ENCODE data around the gene ZDHHC3. TPM values are rescaled to one million over a fixed set of nuclear protein-coding genes. Genes with fewer than 3 reads are reported as not detected.
"Not testable (repeated sequence)": the region's sequence is repeated elsewhere in the genome, so short reads cannot be mapped to it uniquely, and the experiment has no call there.

ZDHHC3 gene
- total RNA-seq, 3 donors from 2014 or later = 33.6 to 44.5 (median 34.6) TPM

GRCh38 chr3:44988073-44988472, 12.1 kb upstream of the ZDHHC3 start:
- no peaks in the 10 kb centered on the region for H3K9me3 Mint-ChIP-seq
- DNase-seq (no peak), ATAC-seq (peak in 1 of 2 donors; percentile 48)
- peaks cover 28% of the 10 kb centered on the region for H3K36me3 Mint-ChIP-seq (ENCODE audit: insufficient read depth)
- peaks cover 60% of the 10 kb centered on the region for H3K4me1 Mint-ChIP-seq (ENCODE audit: low read depth)
- H3K27me3 Mint-ChIP-seq (ENCODE audit: low read depth) = no peaks in the 10 kb centered on the region
- H3K4me3 Mint-ChIP-seq = no peak overlapping the region

GRCh38 chr3:44987332-44987731, 11.4 kb upstream of the ZDHHC3 start:
- Mint-ChIP-seq H3K36me3 (ENCODE audit: insufficient read depth) (peaks cover 21% of the 10 kb centered on the region), H3K4me3 (no peak overlapping the region), H3K4me1 (ENCODE audit: low read depth) (peaks cover 60% of the 10 kb centered on the region), H3K27me3 (ENCODE audit: low read depth) (no peaks in the 10 kb centered on the region), H3K9me3 (no peaks in the 10 kb centered on the region)
- DNase-seq = no peak
- no peak for ATAC-seq

GRCh38 chr3:44986330-44986729, 10.4 kb upstream of the ZDHHC3 start:
- DNase-seq; H3K9me3 Mint-ChIP-seq; H3K4me3 Mint-ChIP-seq; H3K27me3 Mint-ChIP-seq (ENCODE audit: low read depth); ATAC-seq: not testable (repeated sequence)
- Mint-ChIP-seq H3K36me3 (ENCODE audit: insufficient read depth) (peaks cover 16% of the 10 kb centered on the region), H3K4me1 (ENCODE audit: low read depth) (peaks cover 63% of the 10 kb centered on the region)

GRCh38 chr3:44984335-44984734, 8.4 kb upstream of the ZDHHC3 start:
- no peaks in the 10 kb centered on the region for H3K27me3 Mint-ChIP-seq (ENCODE audit: low read depth)
- DNase-seq (no peak), ATAC-seq (no peak)
- peaks cover 70% of the 10 kb centered on the region for H3K4me1 Mint-ChIP-seq (ENCODE audit: low read depth)
- H3K36me3 Mint-ChIP-seq (ENCODE audit: insufficient read depth) = peaks cover 10% of the 10 kb centered on the region
- H3K4me3 Mint-ChIP-seq = no peak overlapping the region
- H3K9me3 Mint-ChIP-seq = no peaks in the 10 kb centered on the region

- Mint-ChIP-seq H3K36me3 (ENCODE audit: insufficient read depth) (peaks cover 4% of the 10 kb centered on the region), H3K9me3 (no peaks in the 10 kb centered on the region), H3K4me3 (no peak overlapping the region), H3K27me3 (ENCODE audit: low read depth) (no peaks in the 10 kb centered on the region), H3K4me1 (ENCODE audit: low read depth) (peaks cover 73% of the 10 kb centered on the region)
- no peak for DNase-seq
- ATAC-seq = no peak
These were observed 7.5 kb upstream of the ZDHHC3 start for GRCh38 chr3:44983484-44983941.

GRCh38 chr3:44982817-44983216, 6.8 kb upstream of the ZDHHC3 start:
- DNase-seq = no peak
- Mint-ChIP-seq H3K4me1 (ENCODE audit: low read depth) (peaks cover 74% of the 10 kb centered on the region), H3K9me3 (no peaks in the 10 kb centered on the region), H3K4me3 (no peak overlapping the region), H3K27me3 (ENCODE audit: low read depth) (no peaks in the 10 kb centered on the region), H3K36me3 (ENCODE audit: insufficient read depth) (peaks cover 5% of the 10 kb centered on the region)
- no peak for ATAC-seq

GRCh38 chr3:44981751-44982150, 5.8 kb upstream of the ZDHHC3 start:
- H3K36me3 Mint-ChIP-seq (ENCODE audit: insufficient read depth) = peaks cover 5% of the 10 kb centered on the region
- peak overlapping the region; percentile 17 for H3K4me3 Mint-ChIP-seq
- no peak for DNase-seq
- peaks cover 76% of the 10 kb centered on the region for H3K4me1 Mint-ChIP-seq (ENCODE audit: low read depth)
- no peaks in the 10 kb centered on the region for H3K27me3 Mint-ChIP-seq (ENCODE audit: low read depth)
- peak; percentile 55 to 57 for ATAC-seq
- no peaks in the 10 kb centered on the region for H3K9me3 Mint-ChIP-seq

- DNase-seq = no peak
- peak in 1 of 2 donors; percentile 31 for ATAC-seq
- H3K9me3 Mint-ChIP-seq = no peaks in the 10 kb centered on the region
- H3K36me3 Mint-ChIP-seq (ENCODE audit: insufficient read depth) = peaks cover 5% of the 10 kb centered on the region
- H3K27me3 Mint-ChIP-seq (ENCODE audit: low read depth) = no peaks in the 10 kb centered on the region
- H3K4me3 Mint-ChIP-seq = no peak overlapping the region
- H3K4me1 Mint-ChIP-seq (ENCODE audit: low read depth) = peaks cover 78% of the 10 kb centered on the region
These were observed 5.2 kb upstream of the ZDHHC3 start for GRCh38 chr3:44981220-44981619.

- H3K4me1 Mint-ChIP-seq (ENCODE audit: low read depth) = peaks cover 54% of the 10 kb centered on the region
- ATAC-seq = no peak
- no peaks in the 10 kb centered on the region for H3K9me3 Mint-ChIP-seq
- H3K4me3 Mint-ChIP-seq = peak overlapping the region; percentile 98
- H3K27me3 Mint-ChIP-seq (ENCODE audit: low read depth) = no peaks in the 10 kb centered on the region
- peaks cover 5% of the 10 kb centered on the region for H3K36me3 Mint-ChIP-seq (ENCODE audit: insufficient read depth)
- no peak for DNase-seq
These were observed 1.6 kb downstream of the ZDHHC3 start for GRCh38 chr3:44974416-44974815.

- no peak for DNase-seq
- no peak overlapping the region for H3K4me3 Mint-ChIP-seq
- H3K27me3 Mint-ChIP-seq (ENCODE audit: low read depth) = no peaks in the 10 kb centered on the region
- no peaks in the 10 kb centered on the region for H3K9me3 Mint-ChIP-seq
- ATAC-seq = no peak
- H3K4me1 Mint-ChIP-seq (ENCODE audit: low read depth) = peaks cover 61% of the 10 kb centered on the region
- peaks cover 5% of the 10 kb centered on the region for H3K36me3 Mint-ChIP-seq (ENCODE audit: insufficient read depth)
These were observed 5.0 kb downstream of the ZDHHC3 start for GRCh38 chr3:44970926-44971490.

GRCh38 chr3:44969828-44970179, 6.2 kb downstream of the ZDHHC3 start:
- Mint-ChIP-seq H3K4me1 (ENCODE audit: low read depth) (peaks cover 58% of the 10 kb centered on the region), H3K4me3 (no peak overlapping the region), H3K27me3 (ENCODE audit: low read depth) (no peaks in the 10 kb centered on the region), H3K9me3 (no peaks in the 10 kb centered on the region), H3K36me3 (ENCODE audit: insufficient read depth) (peaks cover 5% of the 10 kb centered on the region)
- DNase-seq = no peak
- no peak for ATAC-seq

GRCh38 chr3:44969154-44969827, 6.7 kb downstream of the ZDHHC3 start:
- DNase-seq (no peak), ATAC-seq (no peak)
- Mint-ChIP-seq H3K4me3 (no peak overlapping the region), H3K27me3 (ENCODE audit: low read depth) (no peaks in the 10 kb centered on the region), H3K36me3 (ENCODE audit: insufficient read depth) (peaks cover 6% of the 10 kb centered on the region), H3K9me3 (no peaks in the 10 kb centered on the region), H3K4me1 (ENCODE audit: low read depth) (peaks cover 54% of the 10 kb centered on the region)

GRCh38 chr3:44968447-44968858, 7.5 kb downstream of the ZDHHC3 start:
- no peak for DNase-seq
- Mint-ChIP-seq H3K4me3 (no peak overlapping the region), H3K36me3 (ENCODE audit: insufficient read depth) (peaks cover 8% of the 10 kb centered on the region), H3K27me3 (ENCODE audit: low read depth) (no peaks in the 10 kb centered on the region), H3K4me1 (ENCODE audit: low read depth) (peaks cover 61% of the 10 kb centered on the region), H3K9me3 (no peaks in the 10 kb centered on the region)
- no peak for ATAC-seq

GRCh38 chr3:44966795-44967278, 9.1 kb downstream of the ZDHHC3 start:
- no peak for ATAC-seq
- no peaks in the 10 kb centered on the region for H3K27me3 Mint-ChIP-seq (ENCODE audit: low read depth)
- H3K4me1 Mint-ChIP-seq (ENCODE audit: low read depth) = peaks cover 74% of the 10 kb centered on the region
- DNase-seq = no peak
- H3K36me3 Mint-ChIP-seq (ENCODE audit: insufficient read depth) = peaks cover 6% of the 10 kb centered on the region
- no peaks in the 10 kb centered on the region for H3K9me3 Mint-ChIP-seq
- H3K4me3 Mint-ChIP-seq = no peak overlapping the region

GRCh38 chr3:44965165-44965564, 10.8 kb downstream of the ZDHHC3 start:
- Mint-ChIP-seq H3K4me3 (no peak overlapping the region), H3K4me1 (ENCODE audit: low read depth) (peaks cover 65% of the 10 kb centered on the region), H3K9me3 (no peaks in the 10 kb centered on the region), H3K27me3 (ENCODE audit: low read depth) (no peaks in the 10 kb centered on the region), H3K36me3 (ENCODE audit: insufficient read depth) (peaks cover 6% of the 10 kb centered on the region)
- no peak for DNase-seq
- no peak for ATAC-seq

Data from activated T-cell treated with anti-CD3 and anti-CD28 coated beads, Interleukin-2, amount 50 U/mL, for 4 hours (primary cell).